C4-2B (cell line): ENCODE measurements around the gene SMARCE1.

Source experiments
- H3K27ac ChIP-seq: fragments of 450-650 bp; 2 replicates; pipeline ENCODE4 v1.5.1; 2017
- CTCF ChIP-seq: fragments of 450-650 bp; conservative IDR thresholded peaks from 2 replicates; pipeline ENCODE4 v1.5.1; 2017; ENCODE audit warnings: mild to moderate bottlenecking
- ZFX ChIP-seq: fragments of 450-650 bp; IDR thresholded peaks from 2 replicates; pipeline ENCODE4 v1.6.1; 2017

The SMARCE1 gene

GRCh38 chr17:40625311-40625710 is 22.3 kb downstream of the SMARCE1 start:
- TF ChIP-seq CTCF (no peak), ZFX (no peak)
- H3K27ac ChIP-seq, result no peak overlapping the region

- no peak overlapping the region for H3K27ac ChIP-seq
Measured at GRCh38 chr17:40623419-40624210, 24.0 kb downstream of the SMARCE1 start.

GRCh38 chr17:40622509-40622928 is 25.1 kb downstream of the SMARCE1 start:
- no peak overlapping the region for H3K27ac ChIP-seq
- TF ChIP-seq ZFX, result no peak
- no peak for TF ChIP-seq CTCF

More at GRCh38 chr17:40623419-40624210, 24.0 kb downstream of the SMARCE1 start:
- TF ChIP-seq CTCF (no peak), ZFX (no peak)

GRCh38 chr17:40621578-40621977 is 26.0 kb downstream of the SMARCE1 start:
- no peak overlapping the region for H3K27ac ChIP-seq
- TF ChIP-seq ZFX (no peak), CTCF (no peak)

GRCh38 chr17:40621019-40621418 is 26.6 kb downstream of the SMARCE1 start:
- no peak overlapping the region for H3K27ac ChIP-seq
- TF ChIP-seq CTCF, result no peak
- no peak for TF ChIP-seq ZFX

- no peak for TF ChIP-seq CTCF
- TF ChIP-seq ZFX, result no peak
Measured at GRCh38 chr17:40618754-40619625, 28.6 kb downstream of the SMARCE1 start.

GRCh38 chr17:40617678-40618240 is 29.9 kb downstream of the SMARCE1 start:
- TF ChIP-seq ZFX (no peak), CTCF (no peak)
- H3K27ac ChIP-seq, result no peak overlapping the region

More at GRCh38 chr17:40618754-40619625, 28.6 kb downstream of the SMARCE1 start:
- no peak overlapping the region for H3K27ac ChIP-seq
